ENCODE data around the gene TAS1R1.

DNA sequence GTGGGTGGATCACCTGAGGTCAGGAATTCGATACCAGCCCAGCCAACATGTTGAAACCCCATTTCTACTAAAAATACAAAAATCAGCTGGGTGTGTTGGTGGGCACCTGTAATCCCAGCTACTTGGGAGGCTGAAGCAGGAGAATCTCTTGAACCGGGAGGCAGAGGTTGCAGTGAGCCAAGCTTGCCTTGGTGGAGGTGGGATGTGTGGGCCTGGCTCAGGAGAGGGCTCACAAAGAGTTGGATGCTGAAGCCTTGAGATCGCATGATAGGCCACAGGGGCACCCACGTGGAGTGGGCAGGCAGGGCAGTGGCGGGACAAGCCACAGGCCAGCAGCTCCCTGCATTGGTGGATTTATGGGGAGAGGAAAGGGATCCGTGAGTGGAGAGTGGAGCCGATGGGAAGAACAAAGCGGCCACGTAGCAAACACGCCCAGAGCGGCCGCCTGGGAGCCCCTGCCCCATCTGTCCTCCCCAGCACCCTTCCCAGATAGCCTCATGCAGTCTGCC, 73.9 kb downstream of the TAS1R1 start:
- no peak for TF ChIP-seq POLR2A (IDR thresholded peaks at IDR 0.05)
- TF ChIP-seq, protein P1, sequence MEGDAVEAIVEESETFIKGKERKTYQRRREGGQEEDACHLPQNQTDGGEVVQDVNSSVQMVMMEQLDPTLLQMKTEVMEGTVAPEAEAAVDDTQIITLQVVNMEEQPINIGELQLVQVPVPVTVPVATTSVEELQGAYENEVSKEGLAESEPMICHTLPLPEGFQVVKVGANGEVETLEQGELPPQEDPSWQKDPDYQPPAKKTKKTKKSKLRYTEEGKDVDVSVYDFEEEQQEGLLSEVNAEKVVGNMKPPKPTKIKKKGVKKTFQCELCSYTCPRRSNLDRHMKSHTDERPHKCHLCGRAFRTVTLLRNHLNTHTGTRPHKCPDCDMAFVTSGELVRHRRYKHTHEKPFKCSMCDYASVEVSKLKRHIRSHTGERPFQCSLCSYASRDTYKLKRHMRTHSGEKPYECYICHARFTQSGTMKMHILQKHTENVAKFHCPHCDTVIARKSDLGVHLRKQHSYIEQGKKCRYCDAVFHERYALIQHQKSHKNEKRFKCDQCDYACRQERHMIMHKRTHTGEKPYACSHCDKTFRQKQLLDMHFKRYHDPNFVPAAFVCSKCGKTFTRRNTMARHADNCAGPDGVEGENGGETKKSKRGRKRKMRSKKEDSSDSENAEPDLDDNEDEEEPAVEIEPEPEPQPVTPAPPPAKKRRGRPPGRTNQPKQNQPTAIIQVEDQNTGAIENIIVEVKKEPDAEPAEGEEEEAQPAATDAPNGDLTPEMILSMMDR (IDR thresholded peaks at IDR 0.05): no peak
